ENCODE data around the gene NEAT1. TPM values are rescaled to one million over a fixed set of nuclear protein-coding genes. Genes with fewer than 3 reads are reported as not detected.

Gene NEAT1
- polyA plus RNA-seq, 1 donor from 2014 or later = 4.2 TPM

GRCh38 chr11:65399249-65399648 is 23.3 kb upstream of the NEAT1 start:
- Histone ChIP-seq H3K4me2 (ENCODE audit: low read length) (no peak overlapping the region), H3K27me3 (ENCODE audit: insufficient read depth, low read depth, low read length) (no peaks in the 10 kb centered on the region), H3F3A (ENCODE audit: insufficient read depth, low read length, poor library complexity, severe bottlenecking) (no peaks in the 10 kb centered on the region), H3K36me3 (ENCODE audit: insufficient read depth, low read length) (no peaks in the 10 kb centered on the region), H3K27ac (ENCODE audit: low read length) (no peak overlapping the region), H2AFZ (ENCODE audit: low read depth, low read length) (no peak overlapping the region), H4K20me1 (ENCODE audit: insufficient read depth) (no peaks in the 10 kb centered on the region), H3K4me3 (ENCODE audit: low read length) (no peak overlapping the region), H3K9ac (ENCODE audit: low read length) (no peak overlapping the region), H3K9me2 (ENCODE audit: insufficient read depth, low read length) (no peaks in the 10 kb centered on the region), H3K9me3 (ENCODE audit: low read length) (no peaks in the 10 kb centered on the region), H3K79me2 (replicated peaks; ENCODE audit: insufficient read depth, low read length) (no peaks in the 10 kb centered on the region)
- no peak for TF ChIP-seq MXI1 (conservative IDR thresholded peaks at IDR 0.05; ENCODE audit: poor library complexity, severe bottlenecking)
- no peak for TF ChIP-seq POLR2AphosphoS5 (IDR thresholded peaks at IDR 0.05)
- TF ChIP-seq EZH2 (IDR thresholded peaks at IDR 0.05; ENCODE audit: borderline replicate concordance, insufficient read depth, low read length, poor library complexity, severe bottlenecking) = no peak
- TF ChIP-seq SMC3 (conservative IDR thresholded peaks at IDR 0.05; ENCODE audit: poor library complexity) = no peak
- TF ChIP-seq REST (IDR thresholded peaks at IDR 0.05; ENCODE audit: borderline replicate concordance) = no peak
- no peak for TF ChIP-seq EP300 (conservative IDR thresholded peaks at IDR 0.05; ENCODE audit: poor library complexity, severe bottlenecking)
- TF ChIP-seq CTCF (IDR thresholded peaks at IDR 0.05; ENCODE audit: poor library complexity, severe bottlenecking) = no peak
- no peak for TF ChIP-seq TAF1 (IDR thresholded peaks at IDR 0.05; ENCODE audit: low read depth)
- no peak for TF ChIP-seq RAD21 (conservative IDR thresholded peaks at IDR 0.05)

- Histone ChIP-seq H3K36me3 (ENCODE audit: insufficient read depth, low read length) (no peaks in the 10 kb centered on the region), H3K4me3 (ENCODE audit: low read length) (no peak overlapping the region), H3F3A (ENCODE audit: insufficient read depth, low read length, poor library complexity, severe bottlenecking) (no peaks in the 10 kb centered on the region), H2AFZ (ENCODE audit: low read depth, low read length) (no peak overlapping the region), H3K9me3 (ENCODE audit: low read length) (no peaks in the 10 kb centered on the region), H3K9me2 (ENCODE audit: insufficient read depth, low read length) (no peaks in the 10 kb centered on the region), H3K9ac (ENCODE audit: low read length) (no peak overlapping the region), H3K4me2 (ENCODE audit: low read length) (no peak overlapping the region), H3K27me3 (ENCODE audit: insufficient read depth, low read depth, low read length) (no peaks in the 10 kb centered on the region), H4K20me1 (ENCODE audit: insufficient read depth) (no peaks in the 10 kb centered on the region), H3K27ac (ENCODE audit: low read length) (no peak overlapping the region), H3K79me2 (replicated peaks; ENCODE audit: insufficient read depth, low read length) (no peaks in the 10 kb centered on the region)
- TF ChIP-seq EP300 (conservative IDR thresholded peaks at IDR 0.05; ENCODE audit: poor library complexity, severe bottlenecking) (no peak), TAF1 (IDR thresholded peaks at IDR 0.05; ENCODE audit: low read depth) (no peak), CTCF (IDR thresholded peaks at IDR 0.05; ENCODE audit: poor library complexity, severe bottlenecking) (no peak), EZH2 (IDR thresholded peaks at IDR 0.05; ENCODE audit: borderline replicate concordance, insufficient read depth, low read length, poor library complexity, severe bottlenecking) (no peak), POLR2AphosphoS5 (IDR thresholded peaks at IDR 0.05) (no peak), MXI1 (conservative IDR thresholded peaks at IDR 0.05; ENCODE audit: poor library complexity, severe bottlenecking) (no peak), RAD21 (conservative IDR thresholded peaks at IDR 0.05) (no peak), REST (IDR thresholded peaks at IDR 0.05; ENCODE audit: borderline replicate concordance) (no peak), SMC3 (conservative IDR thresholded peaks at IDR 0.05; ENCODE audit: poor library complexity) (no peak)
Measured at GRCh38 chr11:65399845-65400244, 22.8 kb upstream of the NEAT1 start.

Data from neural cell (in vitro differentiated cells).